Neural cell (in vitro differentiated cells): Measurements from ENCODE around the gene MGAT5. TPM values are rescaled to one million over a fixed set of nuclear protein-coding genes. Genes with fewer than 3 reads are reported as not detected.

Experiments used
- H2AFZ ChIP-seq: fragments of 200-600, 300-800 bp; sonication (generic), shearing (Covaris generic); 2 replicates; pipeline ENCODE4 v1.6.0; 2014; ENCODE audit warnings: low read depth, mild to moderate bottlenecking, antibody characterized with exemption, low read length, moderate library complexity
- H3F3A ChIP-seq: fragments of 200-600 bp; shearing (Covaris generic); 2 replicates; pipeline ENCODE4 v1.6.1; 2016; ENCODE audit warnings: mild to moderate bottlenecking, moderate library complexity, mixed read lengths, antibody characterized with exemption, low read length; ENCODE audit not compliant: insufficient read depth, poor library complexity, severe bottlenecking
- H3K27ac ChIP-seq: fragments of 200-600, 300-800 bp; sonication (generic), shearing (Covaris generic); 2 replicates; pipeline ENCODE4 v1.5.1; 2014; ENCODE audit warnings: mild to moderate bottlenecking, low read length, moderate library complexity
- H3K27me3 ChIP-seq: fragments of 300-800, 200-600 bp; sonication (generic), shearing (Covaris generic); 2 replicates; pipeline ENCODE4 v1.6.0; 2014; ENCODE audit warnings: mild to moderate bottlenecking, low read depth, low read length, moderate library complexity; ENCODE audit not compliant: insufficient read depth
- H3K36me3 ChIP-seq: fragments of 300-800, 200-600 bp; sonication (generic), shearing (Covaris generic); 2 replicates; pipeline ENCODE4 v1.5.1; 2014; ENCODE audit warnings: mild to moderate bottlenecking, antibody characterized with exemption, low read length, moderate library complexity; ENCODE audit not compliant: insufficient read depth
- H3K4me2 ChIP-seq: fragments of 300-800, 200-600 bp; sonication (generic), shearing (Covaris generic); 2 replicates; pipeline ENCODE4 v1.6.0; 2014; ENCODE audit warnings: mild to moderate bottlenecking, low read length
- H3K4me3 ChIP-seq: fragments of 300-800, 200-600 bp; sonication (generic), shearing (Covaris generic); 2 replicates; pipeline ENCODE4 v1.5.1; 2014; ENCODE audit warnings: mild to moderate bottlenecking, low read length, moderate library complexity
- H3K79me2 ChIP-seq: fragments of 200-600 bp; shearing (Covaris generic); replicated peaks from 2 replicates; pipeline ENCODE4 v1.6.0; 2014; ENCODE audit warnings: mild to moderate bottlenecking, low read length, moderate library complexity; ENCODE audit not compliant: insufficient read depth
- H3K9ac ChIP-seq: fragments of 300-800, 200-600 bp; sonication (generic), shearing (Covaris generic); 2 replicates; pipeline ENCODE4 v1.6.1; 2016; ENCODE audit warnings: mild to moderate bottlenecking, low read length, mixed read lengths
- H3K9me2 ChIP-seq: fragments of 200-600 bp; shearing (Covaris generic); 2 replicates; pipeline ENCODE4 v1.6.1; 2016; ENCODE audit warnings: mild to moderate bottlenecking, low read length, mixed read lengths; ENCODE audit not compliant: insufficient read depth
- H3K9me3 ChIP-seq: fragments of 200-600, 300-800 bp; sonication (generic), shearing (Covaris generic); 2 replicates; pipeline ENCODE4 v1.6.1; 2016; ENCODE audit warnings: mild to moderate bottlenecking, mixed run types, low read length, moderate library complexity, mixed read lengths
- H4K20me1 ChIP-seq: fragments of 200-600 bp; shearing (Covaris generic); 2 replicates; pipeline ENCODE4 v1.6.1; 2016; ENCODE audit warnings: mild to moderate bottlenecking, mixed run types; ENCODE audit not compliant: insufficient read depth
- EP300 ChIP-seq: fragments of 450-650 bp; conservative IDR thresholded peaks from 2 replicates; pipeline ENCODE4 v1.6.1; 2014; ENCODE audit warnings: antibody characterized with exemption, mild to moderate bottlenecking, moderate library complexity; ENCODE audit not compliant: poor library complexity, severe bottlenecking
- EZH2 ChIP-seq: fragments of 200-600, 300-800 bp; shearing (Covaris generic), sonication (generic); IDR thresholded peaks from 2 replicates; pipeline ENCODE4 v1.6.1; 2014; ENCODE audit warnings: antibody characterized with exemption, low read length, borderline replicate concordance, mild to moderate bottlenecking; ENCODE audit not compliant: insufficient read depth, poor library complexity, severe bottlenecking
- MXI1 ChIP-seq: fragments of 450-650 bp; conservative IDR thresholded peaks from 2 replicates; pipeline ENCODE4 v1.6.1; 2014; ENCODE audit warnings: antibody characterized with exemption, mild to moderate bottlenecking; ENCODE audit not compliant: poor library complexity, severe bottlenecking
- POLR2AphosphoS5 ChIP-seq: IDR thresholded peaks from 2 replicates; pipeline ENCODE4 v1.6.1; 2012
- RAD21 ChIP-seq: fragments of 450-650 bp; conservative IDR thresholded peaks from 2 replicates; pipeline ENCODE4 v1.6.1; 2014; ENCODE audit warnings: antibody characterized with exemption, mild to moderate bottlenecking, moderate library complexity
- SMC3 ChIP-seq: fragments of 450-650 bp; conservative IDR thresholded peaks from 2 replicates; pipeline ENCODE4 v1.6.1; 2014; ENCODE audit warnings: antibody characterized with exemption, mild to moderate bottlenecking, moderate library complexity; ENCODE audit not compliant: poor library complexity
- TAF1 ChIP-seq: IDR thresholded peaks from 2 replicates; pipeline ENCODE4 v1.6.1; 2012; ENCODE audit warnings: low read depth
- polyA plus RNA-seq: library from polyadenylated mRNA; depleted of rRNA; stranded (reverse); fragments of >200 nt; gene quantifications from 2 replicates; pipeline ENCODE4 v1.2.3, GENCODE V29; 2014
- TF ChIP-seq, protein P1 (sequence below): IDR thresholded peaks from 2 replicates; pipeline ENCODE4 v1.6.1; 2012; ENCODE audit warnings: borderline replicate concordance
- TF ChIP-seq, protein P2 (sequence below): fragments of 450-650 bp; IDR thresholded peaks from 2 replicates; pipeline ENCODE4 v1.5.1; 2014; ENCODE audit warnings: antibody characterized with exemption, mild to moderate bottlenecking, moderate library complexity; ENCODE audit not compliant: poor library complexity, severe bottlenecking

MGAT5 gene
- polyA plus RNA-seq, 1 donor from 2014 or later: 40.9 TPM

DNA sequence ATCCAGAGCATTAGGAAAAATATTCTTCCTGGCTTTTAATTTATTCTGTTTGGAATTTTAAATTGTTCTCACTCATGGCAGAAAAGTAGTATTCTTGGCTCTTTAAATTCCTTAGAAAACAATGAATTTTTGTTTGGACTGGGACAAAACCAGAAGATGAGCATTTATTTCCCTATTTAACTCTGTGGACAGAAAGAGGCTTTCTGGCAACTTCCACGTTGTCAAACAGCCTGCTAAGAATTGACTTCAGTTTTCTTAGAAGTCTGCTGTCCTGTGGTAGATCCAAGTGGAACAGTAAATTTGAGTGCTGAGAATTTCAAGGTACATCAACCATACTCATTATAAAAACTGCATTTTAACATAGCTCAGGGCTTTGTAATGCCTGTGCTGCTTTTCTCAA lies 83.8 kb downstream of the MGAT5 start:
- Histone ChIP-seq H3K79me2 (no peaks in the 10 kb centered on the region), H4K20me1 (no peaks in the 10 kb centered on the region), H3K27me3 (no peaks in the 10 kb centered on the region), H3F3A (no peaks in the 10 kb centered on the region), H3K27ac (no peak overlapping the region), H3K4me2 (no peak overlapping the region), H2AFZ (no peak overlapping the region), H3K36me3 (no peaks in the 10 kb centered on the region), H3K9me2 (no peaks in the 10 kb centered on the region), H3K9ac (no peak overlapping the region), H3K9me3 (no peaks in the 10 kb centered on the region), H3K4me3 (no peak overlapping the region)
- TF ChIP-seq, protein P1, sequence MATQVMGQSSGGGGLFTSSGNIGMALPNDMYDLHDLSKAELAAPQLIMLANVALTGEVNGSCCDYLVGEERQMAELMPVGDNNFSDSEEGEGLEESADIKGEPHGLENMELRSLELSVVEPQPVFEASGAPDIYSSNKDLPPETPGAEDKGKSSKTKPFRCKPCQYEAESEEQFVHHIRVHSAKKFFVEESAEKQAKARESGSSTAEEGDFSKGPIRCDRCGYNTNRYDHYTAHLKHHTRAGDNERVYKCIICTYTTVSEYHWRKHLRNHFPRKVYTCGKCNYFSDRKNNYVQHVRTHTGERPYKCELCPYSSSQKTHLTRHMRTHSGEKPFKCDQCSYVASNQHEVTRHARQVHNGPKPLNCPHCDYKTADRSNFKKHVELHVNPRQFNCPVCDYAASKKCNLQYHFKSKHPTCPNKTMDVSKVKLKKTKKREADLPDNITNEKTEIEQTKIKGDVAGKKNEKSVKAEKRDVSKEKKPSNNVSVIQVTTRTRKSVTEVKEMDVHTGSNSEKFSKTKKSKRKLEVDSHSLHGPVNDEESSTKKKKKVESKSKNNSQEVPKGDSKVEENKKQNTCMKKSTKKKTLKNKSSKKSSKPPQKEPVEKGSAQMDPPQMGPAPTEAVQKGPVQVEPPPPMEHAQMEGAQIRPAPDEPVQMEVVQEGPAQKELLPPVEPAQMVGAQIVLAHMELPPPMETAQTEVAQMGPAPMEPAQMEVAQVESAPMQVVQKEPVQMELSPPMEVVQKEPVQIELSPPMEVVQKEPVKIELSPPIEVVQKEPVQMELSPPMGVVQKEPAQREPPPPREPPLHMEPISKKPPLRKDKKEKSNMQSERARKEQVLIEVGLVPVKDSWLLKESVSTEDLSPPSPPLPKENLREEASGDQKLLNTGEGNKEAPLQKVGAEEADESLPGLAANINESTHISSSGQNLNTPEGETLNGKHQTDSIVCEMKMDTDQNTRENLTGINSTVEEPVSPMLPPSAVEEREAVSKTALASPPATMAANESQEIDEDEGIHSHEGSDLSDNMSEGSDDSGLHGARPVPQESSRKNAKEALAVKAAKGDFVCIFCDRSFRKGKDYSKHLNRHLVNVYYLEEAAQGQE: no peak
- no peak for TF ChIP-seq EP300
- TF ChIP-seq EZH2: no peak
- no peak for TF ChIP-seq RAD21
- TF ChIP-seq, protein P2, sequence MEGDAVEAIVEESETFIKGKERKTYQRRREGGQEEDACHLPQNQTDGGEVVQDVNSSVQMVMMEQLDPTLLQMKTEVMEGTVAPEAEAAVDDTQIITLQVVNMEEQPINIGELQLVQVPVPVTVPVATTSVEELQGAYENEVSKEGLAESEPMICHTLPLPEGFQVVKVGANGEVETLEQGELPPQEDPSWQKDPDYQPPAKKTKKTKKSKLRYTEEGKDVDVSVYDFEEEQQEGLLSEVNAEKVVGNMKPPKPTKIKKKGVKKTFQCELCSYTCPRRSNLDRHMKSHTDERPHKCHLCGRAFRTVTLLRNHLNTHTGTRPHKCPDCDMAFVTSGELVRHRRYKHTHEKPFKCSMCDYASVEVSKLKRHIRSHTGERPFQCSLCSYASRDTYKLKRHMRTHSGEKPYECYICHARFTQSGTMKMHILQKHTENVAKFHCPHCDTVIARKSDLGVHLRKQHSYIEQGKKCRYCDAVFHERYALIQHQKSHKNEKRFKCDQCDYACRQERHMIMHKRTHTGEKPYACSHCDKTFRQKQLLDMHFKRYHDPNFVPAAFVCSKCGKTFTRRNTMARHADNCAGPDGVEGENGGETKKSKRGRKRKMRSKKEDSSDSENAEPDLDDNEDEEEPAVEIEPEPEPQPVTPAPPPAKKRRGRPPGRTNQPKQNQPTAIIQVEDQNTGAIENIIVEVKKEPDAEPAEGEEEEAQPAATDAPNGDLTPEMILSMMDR: no peak
- TF ChIP-seq TAF1: no peak

DNA sequence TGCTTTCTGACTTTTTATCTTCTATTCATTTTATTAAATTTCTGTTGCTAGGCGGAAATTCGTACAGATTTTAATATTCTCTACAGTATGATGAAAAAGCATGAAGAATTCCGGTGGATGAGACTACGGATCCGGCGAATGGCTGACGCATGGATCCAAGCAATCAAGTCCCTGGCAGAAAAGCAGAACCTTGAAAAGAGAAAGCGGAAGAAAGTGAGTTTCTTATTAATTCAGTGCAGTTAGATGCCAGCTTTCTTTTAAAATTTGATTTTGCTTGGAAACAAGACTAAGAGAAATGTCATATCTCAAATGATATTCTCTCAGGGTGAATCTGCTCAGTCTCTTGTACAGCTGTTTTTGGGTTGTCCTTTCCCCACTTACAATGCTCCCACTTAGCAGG lies 84.3 kb downstream of the MGAT5 start:
- Histone ChIP-seq H3K9ac (no peak overlapping the region), H3K9me2 (no peaks in the 10 kb centered on the region), H2AFZ (no peak overlapping the region), H3K4me2 (no peak overlapping the region), H3K9me3 (no peaks in the 10 kb centered on the region), H3K79me2 (no peaks in the 10 kb centered on the region), H3F3A (no peaks in the 10 kb centered on the region), H3K27ac (no peak overlapping the region), H3K4me3 (no peak overlapping the region), H3K36me3 (no peaks in the 10 kb centered on the region), H4K20me1 (no peaks in the 10 kb centered on the region), H3K27me3 (no peaks in the 10 kb centered on the region)
- TF ChIP-seq, protein P1: no peak
- TF ChIP-seq POLR2AphosphoS5 (no peak), MXI1 (no peak), EZH2 (no peak), SMC3 (no peak), EP300 (no peak), TAF1 (no peak), RAD21 (no peak)
- TF ChIP-seq, protein P2: no peak
